Nephron progenitor cell (in vitro differentiated cells): Measurements from ENCODE around the gene ADIPOR2.

Source experiments
- DNase-seq: peaks from one replicate; pipeline ENCODE4 v3.0.0; 2021
- H3K27ac Mint-ChIP-seq: 2 replicates; pipeline ENCODE4 v1.8.0; 2021; ENCODE audit warnings: mild to moderate bottlenecking, moderate library complexity, mixed read lengths
- H3K27me3 Mint-ChIP-seq: 2 replicates; pipeline ENCODE4 v1.8.0; 2021; ENCODE audit warnings: mild to moderate bottlenecking, low read depth, mixed read lengths; ENCODE audit not compliant: poor library complexity
- H3K36me3 Mint-ChIP-seq: 2 replicates; pipeline ENCODE4 v1.8.0; 2021; ENCODE audit warnings: low read depth, mixed read lengths
- H3K4me1 Mint-ChIP-seq: 2 replicates; pipeline ENCODE4 v1.8.0; 2021; ENCODE audit warnings: mixed read lengths
- H3K4me3 Mint-ChIP-seq: 2 replicates; pipeline ENCODE4 v1.8.0; 2021; ENCODE audit warnings: mild to moderate bottlenecking, moderate library complexity, mixed read lengths
- H3K9me3 Mint-ChIP-seq: 2 replicates; pipeline ENCODE4 v1.8.0; 2021; ENCODE audit warnings: mild to moderate bottlenecking, moderate library complexity, mixed read lengths
- CTCF ChIP-seq: fragments of 200-600 bp; sonication (generic); IDR thresholded peaks from 2 replicates; pipeline ENCODE4 v1.5.0; 2021; ENCODE audit warnings: antibody characterized with exemption

ADIPOR2 gene

GRCh38 chr12:1821805-1822204, 130.9 kb downstream of the ADIPOR2 start:
- no peak overlapping the region for H3K4me3 Mint-ChIP-seq
- no peak for DNase-seq
- H3K27ac Mint-ChIP-seq = no peak overlapping the region
- TF ChIP-seq CTCF = no peak
- H3K4me1 Mint-ChIP-seq = peaks cover 34% of the 10 kb centered on the region
- H3K36me3 Mint-ChIP-seq = no peaks in the 10 kb centered on the region
- peaks cover 6% of the 10 kb centered on the region for H3K9me3 Mint-ChIP-seq
- peaks cover 80% of the 10 kb centered on the region for H3K27me3 Mint-ChIP-seq

- Mint-ChIP-seq H3K9me3 (no peaks in the 10 kb centered on the region), H3K4me3 (no peak overlapping the region), H3K27me3 (peaks cover 79% of the 10 kb centered on the region), H3K36me3 (no peaks in the 10 kb centered on the region), H3K27ac (no peak overlapping the region), H3K4me1 (peaks cover 40% of the 10 kb centered on the region)
- DNase-seq = no peak
- no peak for TF ChIP-seq CTCF
These were observed 131.8 kb downstream of the ADIPOR2 start for GRCh38 chr12:1822699-1823098.

GRCh38 chr12:1823237-1823636, 132.4 kb downstream of the ADIPOR2 start:
- no peak for TF ChIP-seq CTCF
- Mint-ChIP-seq H3K36me3 (no peaks in the 10 kb centered on the region), H3K4me1 (peaks cover 41% of the 10 kb centered on the region), H3K27me3 (peaks cover 79% of the 10 kb centered on the region), H3K4me3 (no peak overlapping the region), H3K27ac (no peak overlapping the region), H3K9me3 (no peaks in the 10 kb centered on the region)
- DNase-seq = no peak

GRCh38 chr12:1825382-1826102, 134.7 kb downstream of the ADIPOR2 start:
- H3K27ac Mint-ChIP-seq = peak overlapping the region; percentile 29
- DNase-seq = no peak
- no peak overlapping the region for H3K4me3 Mint-ChIP-seq
- peaks cover 35% of the 10 kb centered on the region for H3K4me1 Mint-ChIP-seq
- no peak for TF ChIP-seq CTCF
- H3K9me3 Mint-ChIP-seq = no peaks in the 10 kb centered on the region
- H3K27me3 Mint-ChIP-seq = peaks cover 83% of the 10 kb centered on the region
- H3K36me3 Mint-ChIP-seq = no peaks in the 10 kb centered on the region

- Mint-ChIP-seq H3K27ac (no peak overlapping the region), H3K9me3 (no peaks in the 10 kb centered on the region), H3K4me3 (no peak overlapping the region), H3K4me1 (peaks cover 37% of the 10 kb centered on the region), H3K36me3 (no peaks in the 10 kb centered on the region), H3K27me3 (peaks cover 83% of the 10 kb centered on the region)
- TF ChIP-seq CTCF = no peak
- no peak for DNase-seq
These were observed 135.5 kb downstream of the ADIPOR2 start for GRCh38 chr12:1826401-1826800.
